Testis (tissue), 2 donors: Measurements from ENCODE around the gene TM4SF1.

Experiments
- POLR2A ChIP-seq: fragments of 450-650 bp; IDR thresholded peaks from one replicate; pipeline ENCODE4 v1.6.1; 2017; ENCODE audit warnings: antibody characterized with exemption, mild to moderate bottlenecking, moderate library complexity
- TF ChIP-seq, protein P1 (sequence below), 3 experiments: fragments of 450-650 bp in 2 of 3; fragments of 200-600 bp in 1 of 3; sonication (generic) in 1 of 3; IDR thresholded peaks; one replicate each; pipeline ENCODE4 v1.5.1; 2016 to 2019; ENCODE audit warnings: antibody characterized with exemption in 3 of 3, mild to moderate bottlenecking in 2 of 3, moderate library complexity in 1 of 3

DNA sequence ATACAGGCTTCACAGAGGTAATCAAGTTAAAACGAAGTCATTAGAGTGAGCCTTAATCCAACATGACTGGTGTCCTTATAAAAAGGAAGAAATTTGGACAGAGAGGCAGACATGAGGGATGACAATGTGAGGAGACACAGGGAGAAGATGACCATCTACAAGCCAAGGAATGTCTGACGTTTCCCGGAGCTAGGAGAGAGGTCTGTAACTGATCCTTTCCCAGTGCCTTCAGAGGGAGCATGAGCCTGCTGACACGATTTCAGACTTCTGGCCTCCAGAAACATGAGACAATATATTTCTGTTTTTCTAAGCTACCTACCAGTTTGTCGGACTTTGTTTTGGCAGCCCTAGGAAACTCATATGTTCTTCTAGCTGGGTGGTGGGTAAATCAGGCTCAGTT is 15.1 kb downstream of the TM4SF1 start:
- TF ChIP-seq, protein P1, sequence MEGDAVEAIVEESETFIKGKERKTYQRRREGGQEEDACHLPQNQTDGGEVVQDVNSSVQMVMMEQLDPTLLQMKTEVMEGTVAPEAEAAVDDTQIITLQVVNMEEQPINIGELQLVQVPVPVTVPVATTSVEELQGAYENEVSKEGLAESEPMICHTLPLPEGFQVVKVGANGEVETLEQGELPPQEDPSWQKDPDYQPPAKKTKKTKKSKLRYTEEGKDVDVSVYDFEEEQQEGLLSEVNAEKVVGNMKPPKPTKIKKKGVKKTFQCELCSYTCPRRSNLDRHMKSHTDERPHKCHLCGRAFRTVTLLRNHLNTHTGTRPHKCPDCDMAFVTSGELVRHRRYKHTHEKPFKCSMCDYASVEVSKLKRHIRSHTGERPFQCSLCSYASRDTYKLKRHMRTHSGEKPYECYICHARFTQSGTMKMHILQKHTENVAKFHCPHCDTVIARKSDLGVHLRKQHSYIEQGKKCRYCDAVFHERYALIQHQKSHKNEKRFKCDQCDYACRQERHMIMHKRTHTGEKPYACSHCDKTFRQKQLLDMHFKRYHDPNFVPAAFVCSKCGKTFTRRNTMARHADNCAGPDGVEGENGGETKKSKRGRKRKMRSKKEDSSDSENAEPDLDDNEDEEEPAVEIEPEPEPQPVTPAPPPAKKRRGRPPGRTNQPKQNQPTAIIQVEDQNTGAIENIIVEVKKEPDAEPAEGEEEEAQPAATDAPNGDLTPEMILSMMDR (IDR thresholded peaks at IDR 0.05) = no peak
- TF ChIP-seq POLR2A = no peak
